OCI-LY1 (cell line): ENCODE measurements around the gene KLHL26.

Source experiments
- H2AFZ ChIP-seq: fragments of 200-600 bp; sonication (generic), shearing (Covaris generic); 2 replicates; pipeline ENCODE4 v1.6.0; 2014; ENCODE audit warnings: antibody characterized with exemption, mild to moderate bottlenecking, low read length
- H3F3A ChIP-seq: fragments of 200-600 bp; sonication (generic), shearing (Covaris generic); 2 replicates; pipeline ENCODE4 v1.6.0; 2014; ENCODE audit warnings: mild to moderate bottlenecking, antibody characterized with exemption, low read length, moderate library complexity; ENCODE audit not compliant: insufficient read depth
- H3K27ac ChIP-seq: fragments of 200-600 bp; sonication (generic); 2 replicates; pipeline ENCODE4 v1.5.1; 2014; ENCODE audit warnings: low read length, mixed run types, mild to moderate bottlenecking, low read depth; ENCODE audit not compliant: poor library complexity, severe bottlenecking
- H3K27me3 ChIP-seq: fragments of 200-600 bp; sonication (generic); 2 replicates; pipeline ENCODE4 v1.6.0; 2014; ENCODE audit warnings: antibody characterized with exemption, mild to moderate bottlenecking, low read length, moderate library complexity; ENCODE audit not compliant: insufficient read depth
- H3K36me3 ChIP-seq: fragments of 200-600 bp; sonication (generic); 2 replicates; pipeline ENCODE4 v1.6.1; 2014; ENCODE audit warnings: mild to moderate bottlenecking, antibody characterized with exemption, low read length, moderate library complexity, mixed read lengths; ENCODE audit not compliant: insufficient read depth
- H3K4me1 ChIP-seq: fragments of 200-600 bp; sonication (generic); 2 replicates; pipeline ENCODE4 v1.5.1; 2014; ENCODE audit warnings: mild to moderate bottlenecking, low read length, moderate library complexity; ENCODE audit not compliant: insufficient read depth, severe bottlenecking
- H3K4me2 ChIP-seq: fragments of 200-600 bp; sonication (generic), shearing (Covaris generic); 2 replicates; pipeline ENCODE4 v1.6.1; 2014; ENCODE audit warnings: low read length
- H3K4me3 ChIP-seq: fragments of 200-600 bp; sonication (generic); 2 replicates; pipeline ENCODE4 v1.5.1; 2014; ENCODE audit warnings: low read length, low read depth, mild to moderate bottlenecking, mixed read lengths; ENCODE audit not compliant: poor library complexity, severe bottlenecking
- H3K79me2 ChIP-seq: fragments of 200-600 bp; shearing (Covaris generic); 2 replicates; pipeline ENCODE4 v1.6.1; 2016; ENCODE audit warnings: mixed run types, low read length, mixed read lengths; ENCODE audit not compliant: insufficient read depth
- H3K9ac ChIP-seq: fragments of 200-600 bp; sonication (generic), shearing (Covaris generic); 2 replicates; pipeline ENCODE4 v1.6.1; 2014; ENCODE audit warnings: mild to moderate bottlenecking, low read length, mixed read lengths
- H3K9me2 ChIP-seq: fragments of 200-600 bp; sonication (generic), shearing (Covaris generic); 2 replicates; pipeline ENCODE4 v1.6.1; 2014; ENCODE audit warnings: low read depth, mild to moderate bottlenecking, low read length, mixed read lengths
- H3K9me3 ChIP-seq: fragments of 200-600 bp; shearing (Covaris generic); 2 replicates; pipeline ENCODE4 v1.6.1; 2014; ENCODE audit warnings: low read length, mixed read lengths
- H4K20me1 ChIP-seq: fragments of 200-600 bp; sonication (generic), shearing (Covaris generic); 2 replicates; pipeline ENCODE4 v1.6.0; 2016; ENCODE audit warnings: mild to moderate bottlenecking, low read length; ENCODE audit not compliant: insufficient read depth
- EZH2 ChIP-seq: fragments of 200-600 bp; sonication (generic), shearing (Covaris generic); IDR thresholded peaks from 2 replicates; pipeline ENCODE4 v1.8.0; 2017; ENCODE audit warnings: borderline replicate concordance, mixed run types, mild to moderate bottlenecking, antibody characterized with exemption, low read length, moderate library complexity, mixed read lengths
- TF ChIP-seq, protein P1 (sequence below): fragments of 200-600 bp; sonication (generic), shearing (Covaris generic); IDR thresholded peaks from 2 replicates; pipeline ENCODE4 v1.5.1; 2017; ENCODE audit warnings: mild to moderate bottlenecking, antibody characterized with exemption, low read length, moderate library complexity, mixed read lengths

KLHL26 gene

DNA sequence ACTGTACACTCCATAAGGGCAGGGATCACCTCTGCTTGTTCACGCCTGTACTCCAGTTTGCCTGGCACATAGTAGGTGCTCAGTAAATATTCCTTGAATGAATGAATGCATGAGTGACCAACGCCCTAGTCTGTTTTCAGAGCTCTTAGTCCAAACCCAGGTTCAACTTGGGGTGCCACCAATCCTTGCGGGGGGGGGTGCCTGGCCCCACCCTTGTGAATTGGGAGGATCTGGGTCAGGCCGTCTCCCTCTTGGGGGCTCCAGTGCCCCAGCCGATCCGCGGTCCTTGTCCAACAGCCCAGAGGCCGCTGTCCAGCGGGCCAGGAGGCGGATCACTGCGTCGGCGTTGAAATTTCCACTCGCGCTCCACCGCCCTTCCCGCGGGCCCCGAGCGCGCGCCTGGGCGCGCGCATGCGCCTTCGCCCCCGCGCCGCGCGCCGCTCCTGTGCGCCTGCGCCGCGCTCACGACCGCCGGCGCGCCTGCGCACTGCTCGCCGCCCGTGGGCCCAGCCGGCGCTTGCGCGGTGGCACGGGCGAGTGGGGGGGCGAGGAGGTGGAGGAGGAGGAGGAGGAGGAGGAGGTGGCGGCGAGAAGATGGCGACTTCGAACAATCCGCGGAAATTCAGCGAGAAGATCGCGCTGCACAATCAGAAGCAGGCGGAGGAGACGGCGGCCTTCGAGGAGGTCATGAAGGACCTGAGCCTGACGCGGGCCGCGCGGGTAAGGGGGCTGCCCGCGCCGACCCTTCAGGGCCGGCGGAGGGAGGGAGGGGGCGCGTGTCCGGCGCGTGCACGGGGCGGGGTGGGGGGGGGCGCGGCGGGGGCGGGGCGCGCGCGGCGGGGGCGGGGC lies 46.5 kb downstream of the KLHL26 start, which contains the start of gene CRTC1:
CRTC1 (plus strand) TSS at position 572 of the 849 bp plus-strand sequence; CDS start at position 595, 23 bp downstream.
- H3K9me2 ChIP-seq = no peaks in the 10 kb centered on the region
- TF ChIP-seq, protein P1, sequence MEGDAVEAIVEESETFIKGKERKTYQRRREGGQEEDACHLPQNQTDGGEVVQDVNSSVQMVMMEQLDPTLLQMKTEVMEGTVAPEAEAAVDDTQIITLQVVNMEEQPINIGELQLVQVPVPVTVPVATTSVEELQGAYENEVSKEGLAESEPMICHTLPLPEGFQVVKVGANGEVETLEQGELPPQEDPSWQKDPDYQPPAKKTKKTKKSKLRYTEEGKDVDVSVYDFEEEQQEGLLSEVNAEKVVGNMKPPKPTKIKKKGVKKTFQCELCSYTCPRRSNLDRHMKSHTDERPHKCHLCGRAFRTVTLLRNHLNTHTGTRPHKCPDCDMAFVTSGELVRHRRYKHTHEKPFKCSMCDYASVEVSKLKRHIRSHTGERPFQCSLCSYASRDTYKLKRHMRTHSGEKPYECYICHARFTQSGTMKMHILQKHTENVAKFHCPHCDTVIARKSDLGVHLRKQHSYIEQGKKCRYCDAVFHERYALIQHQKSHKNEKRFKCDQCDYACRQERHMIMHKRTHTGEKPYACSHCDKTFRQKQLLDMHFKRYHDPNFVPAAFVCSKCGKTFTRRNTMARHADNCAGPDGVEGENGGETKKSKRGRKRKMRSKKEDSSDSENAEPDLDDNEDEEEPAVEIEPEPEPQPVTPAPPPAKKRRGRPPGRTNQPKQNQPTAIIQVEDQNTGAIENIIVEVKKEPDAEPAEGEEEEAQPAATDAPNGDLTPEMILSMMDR = peak; percentile 5; the same call in 1 of the 2 replicates
- no peak for TF ChIP-seq EZH2
- H3K27ac ChIP-seq = no peak within 1 kb of the TSS
- H2AFZ ChIP-seq = peak within 1 kb of the TSS; percentile 96; the same call in 1 of the 2 replicates
- peaks cover 18% of the 10 kb centered on the region for H3K4me1 ChIP-seq
- H3K4me2 ChIP-seq = peak within 1 kb of the TSS; percentile 98
- no peaks in the 10 kb centered on the region for H3K36me3 ChIP-seq
- no peaks in the 10 kb centered on the region for H3K79me2 ChIP-seq
- H3K4me3 ChIP-seq = peak within 1 kb of the TSS; percentile 74
- no peaks in the 10 kb centered on the region for H3K9me3 ChIP-seq
- no peaks in the 10 kb centered on the region for H4K20me1 ChIP-seq
- no peaks in the 10 kb centered on the region for H3K27me3 ChIP-seq
- H3F3A ChIP-seq = peaks cover 3% of the 10 kb centered on the region; the same call in 1 of the 2 replicates
- H3K9ac ChIP-seq = peak within 1 kb of the TSS; percentile 89

DNA sequence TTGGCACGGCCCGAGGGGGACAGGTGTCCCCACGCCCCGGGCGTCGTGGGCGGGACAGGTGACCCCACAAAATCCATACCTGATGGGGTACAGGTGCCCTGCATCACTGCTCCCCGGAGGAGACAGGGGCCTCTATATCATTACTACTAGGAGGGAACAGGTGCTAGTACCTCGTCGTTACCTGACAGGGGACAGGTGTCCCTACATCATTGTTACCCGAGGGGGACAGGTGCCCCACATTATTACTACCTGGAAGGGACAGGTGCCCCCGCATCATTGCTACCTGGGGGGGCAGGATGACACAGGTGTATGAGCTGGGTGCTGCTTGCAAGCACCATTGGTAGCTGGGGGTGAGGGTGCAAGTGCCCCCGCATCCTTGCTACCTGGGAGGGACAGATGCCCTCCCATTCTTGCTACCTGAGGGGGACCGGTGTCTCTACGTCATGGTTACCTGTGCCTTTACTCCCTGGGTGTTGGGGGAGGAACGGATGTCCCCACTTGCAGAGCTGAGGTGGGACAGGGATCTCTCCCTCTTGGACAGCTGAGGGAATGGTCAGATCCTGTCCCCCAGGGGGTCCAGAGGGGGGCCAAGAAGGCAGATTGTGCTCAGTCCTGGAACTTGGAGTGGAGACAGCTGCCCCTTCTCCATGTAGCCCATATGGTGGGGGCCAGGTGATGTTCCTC lies 47.3 kb downstream of the KLHL26 start:
- Histone ChIP-seq H3K4me2 (peak overlapping the region; percentile 86), H3K9me2 (no peaks in the 10 kb centered on the region), H3K27me3 (no peaks in the 10 kb centered on the region), H3K9me3 (no peaks in the 10 kb centered on the region), H2AFZ (no peak overlapping the region), H3F3A (peaks cover 3% of the 10 kb centered on the region; the same call in 1 of the 2 replicates), H3K36me3 (no peaks in the 10 kb centered on the region), H4K20me1 (no peaks in the 10 kb centered on the region), H3K79me2 (no peaks in the 10 kb centered on the region), H3K4me3 (peak overlapping the region; percentile 74), H3K27ac (no peak overlapping the region), H3K9ac (peak overlapping the region; percentile 60), H3K4me1 (peaks cover 18% of the 10 kb centered on the region)
- TF ChIP-seq, protein P1 = no peak
- no peak for TF ChIP-seq EZH2

GRCh38 chr19:18684642-18684993 lies 47.8 kb downstream of the KLHL26 start:
- Histone ChIP-seq H3K4me3 (peak overlapping the region; percentile 74), H3K9me3 (no peaks in the 10 kb centered on the region), H2AFZ (no peak overlapping the region), H3K9ac (peak overlapping the region; percentile 60; the same call in 1 of the 2 replicates), H4K20me1 (no peaks in the 10 kb centered on the region), H3K4me2 (peak overlapping the region; percentile 86), H3K27ac (no peak overlapping the region), H3K9me2 (no peaks in the 10 kb centered on the region), H3K4me1 (peaks cover 18% of the 10 kb centered on the region), H3K27me3 (no peaks in the 10 kb centered on the region), H3K36me3 (no peaks in the 10 kb centered on the region), H3K79me2 (no peaks in the 10 kb centered on the region), H3F3A (peaks cover 3% of the 10 kb centered on the region; the same call in 1 of the 2 replicates)
- TF ChIP-seq EZH2 = no peak
- TF ChIP-seq, protein P1 = no peak
